H1 (cell line): ENCODE results near the gene GIGYF2. TPM values are rescaled to one million over a fixed set of nuclear protein-coding genes. Genes with fewer than 3 reads are reported as not detected.

Experiments used
- CTCF ChIA-PET: fragments of 300-600 bp; sonication (Branson Sonifier 250); formaldehyde crosslinking; loops from one replicate; lab custom pipeline; 2021; ENCODE audit not compliant: partially characterized antibody; lab: Charles Lee
- POLR2A ChIA-PET: fragments of 300-600 bp; sonication (Branson Sonifier 250); formaldehyde crosslinking; loops from one replicate; lab custom pipeline; 2021; ENCODE audit warnings: inconsistent platforms; ENCODE audit not compliant: partially characterized antibody; lab: Charles Lee
- DNase-seq, 2 experiments: peaks; one replicate each; pipeline versions ENCODE4 v3.0.0 to v3.0.0-alpha.2; 2010 to 2022; ENCODE audit warnings: low spot score in 2 of 2, low read depth in 1 of 2, mixed read lengths in 1 of 2
- FAIRE-seq: peaks from 2 replicates; lab custom pipeline; 2011; peaks lifted over from hg19 to GRCh38; lab: Jason Lieb, UNC
- H2AFZ ChIP-seq: 2 replicates; pipeline ENCODE4 v1.8.1; 2012; ENCODE audit warnings: low read length, inconsistent platforms
- H2AK5ac ChIP-seq: 2 replicates; pipeline ENCODE4 v1.6.1; 2013; ENCODE audit warnings: low read depth, low read length
- H2BK120ac ChIP-seq: replicated peaks from 2 replicates; pipeline ENCODE3; 2013; ENCODE audit warnings: low read depth, low read length, inconsistent platforms
- H2BK12ac ChIP-seq: 2 replicates; pipeline ENCODE4 v1.6.1; 2013; ENCODE audit warnings: low read depth, low read length
- H2BK15ac ChIP-seq: 2 replicates; pipeline ENCODE4 v1.6.1; 2013; ENCODE audit warnings: low read length
- H2BK20ac ChIP-seq: 2 replicates; pipeline ENCODE4 v1.6.1; 2013; ENCODE audit warnings: low read length
- H2BK5ac ChIP-seq: 2 replicates; pipeline ENCODE4 v1.6.1; 2013; ENCODE audit warnings: low read depth, low read length
- H3K14ac ChIP-seq: 2 replicates; pipeline ENCODE4 v1.6.1; 2013; ENCODE audit warnings: inconsistent platforms; ENCODE audit not compliant: insufficient read length
- H3K18ac ChIP-seq: 2 replicates; pipeline ENCODE4 v1.6.1; 2013; ENCODE audit warnings: low read length; ENCODE audit errors: extremely low read depth
- H3K23ac ChIP-seq: 2 replicates; pipeline ENCODE4 v1.6.1; 2013; ENCODE audit warnings: inconsistent platforms; ENCODE audit not compliant: insufficient read length
- H3K23me2 ChIP-seq: 2 replicates; pipeline ENCODE4 v1.6.1; 2013; ENCODE audit warnings: low read depth, low read length
- H3K27ac ChIP-seq: 2 replicates; pipeline ENCODE4 v1.6.1; 2011; ENCODE audit warnings: low read depth, low read length, inconsistent platforms
- H3K27me3 ChIP-seq, 4 experiments: replicated peaks in 1 of 4; 1 replicate in 1 of 4; 2 replicates in 3 of 4; pipeline versions ENCODE4 v1.6.1 to v1.8.1; 2011 to 2013; ENCODE audit warnings: low read length in 3 of 4, mild to moderate bottlenecking in 3 of 4, inconsistent platforms in 2 of 4, mixed read lengths in 2 of 4, moderate library complexity in 1 of 4; ENCODE audit not compliant: control insufficient read depth in 3 of 4, insufficient read depth in 3 of 4; ENCODE audit errors: extremely low read depth in 1 of 4
- H3K36me3 ChIP-seq, 4 experiments: 2 replicates each; pipeline versions ENCODE4 v1.6.1 to v1.8.1; 2011 to 2013; ENCODE audit warnings: mild to moderate bottlenecking in 4 of 4, low read length in 3 of 4, moderate library complexity in 2 of 4, control low read depth in 1 of 4, inconsistent platforms in 1 of 4; ENCODE audit not compliant: insufficient read depth in 4 of 4, control insufficient read depth in 2 of 4
- H3K4ac ChIP-seq: replicated peaks from 2 replicates; pipeline ENCODE3; 2013; ENCODE audit warnings: low read length, low read depth, mixed read lengths, inconsistent platforms; ENCODE audit not compliant: insufficient read length
- H3K4me1 ChIP-seq, 4 experiments: replicated peaks in 1 of 4; 1 replicate in 1 of 4; 2 replicates in 3 of 4; pipeline versions ENCODE4 v1.6.1 to v1.8.1; 2011 to 2013; ENCODE audit warnings: low read length in 3 of 4, inconsistent platforms in 2 of 4, mixed read lengths in 1 of 4; ENCODE audit not compliant: insufficient read depth in 4 of 4, control insufficient read depth in 3 of 4
- H3K4me2 ChIP-seq, 2 experiments: 2 replicates each; pipeline versions ENCODE4 v1.6.1 to v1.8.1; 2011 to 2013; ENCODE audit warnings: low read depth in 2 of 2, low read length in 2 of 2, control low read depth in 1 of 2, inconsistent platforms in 1 of 2, mild to moderate bottlenecking in 1 of 2; ENCODE audit not compliant: insufficient read depth in 1 of 2
- H3K4me3 ChIP-seq, 4 experiments: fragments of 200-600, 300-600 bp in 1 of 4; sonication (generic), shearing (Covaris generic), sonication (Bioruptor Twin) in 1 of 4; 2 replicates each; pipeline versions ENCODE4 v1.5.1 to v1.8.1; 2011 to 2016; ENCODE audit warnings: low read length in 4 of 4, low read depth in 3 of 4, control low read depth in 2 of 4, inconsistent platforms in 2 of 4, mild to moderate bottlenecking in 2 of 4, mixed read lengths in 1 of 4, moderate library complexity in 1 of 4; ENCODE audit not compliant: insufficient read depth in 2 of 4; ENCODE audit errors: extremely low read depth in 1 of 4
- H3K56ac ChIP-seq: replicated peaks from 2 replicates; pipeline ENCODE3; 2013; ENCODE audit warnings: low read depth, mild to moderate bottlenecking, mixed read lengths, low read length, inconsistent platforms; ENCODE audit not compliant: insufficient read length
- H3K79me1 ChIP-seq: 2 replicates; pipeline ENCODE4 v1.6.1; 2013; ENCODE audit warnings: low read depth, low read length, control low read depth
- H3K79me2 ChIP-seq, 2 experiments: 2 replicates each; pipeline versions ENCODE4 v1.6.1 to v1.8.1; 2012 to 2013; ENCODE audit warnings: low read length in 2 of 2, mild to moderate bottlenecking in 2 of 2, inconsistent platforms in 1 of 2; ENCODE audit not compliant: insufficient read depth in 2 of 2, control insufficient read depth in 1 of 2
- H3K9ac ChIP-seq, 4 experiments: replicated peaks in 1 of 4; 1 replicate in 1 of 4; 2 replicates in 3 of 4; pipeline versions ENCODE4 v1.6.1 to v1.8.1; 2011 to 2013; ENCODE audit warnings: low read depth in 3 of 4, low read length in 3 of 4, control low read depth in 2 of 4, mild to moderate bottlenecking in 2 of 4, moderate library complexity in 2 of 4, inconsistent platforms in 1 of 4; ENCODE audit errors: extremely low read depth in 1 of 4
- H3K9me3 ChIP-seq, 2 experiments: 2 replicates each; pipeline versions ENCODE4 v1.6.1 to v1.8.1; 2012 to 2013; ENCODE audit warnings: mild to moderate bottlenecking in 2 of 2, moderate library complexity in 2 of 2, control low read depth in 1 of 2, inconsistent platforms in 1 of 2, low read depth in 1 of 2, low read length in 1 of 2, mixed read lengths in 1 of 2; ENCODE audit not compliant: insufficient read depth in 2 of 2
- H4K20me1 ChIP-seq, 2 experiments: replicated peaks in 1 of 2; 2 replicates each; pipeline versions ENCODE3 to v1.8.1; 2011 to 2013; ENCODE audit warnings: inconsistent platforms in 2 of 2, low read length in 2 of 2, mild to moderate bottlenecking in 1 of 2; ENCODE audit not compliant: insufficient read depth in 2 of 2, control insufficient read depth in 1 of 2
- H4K5ac ChIP-seq: 2 replicates; pipeline ENCODE4 v1.6.1; 2013; ENCODE audit warnings: low read length, low read depth, mixed read lengths, inconsistent platforms; ENCODE audit not compliant: insufficient read length
- H4K8ac ChIP-seq: 2 replicates; pipeline ENCODE4 v1.8.0; 2013; ENCODE audit warnings: mild to moderate bottlenecking, moderate library complexity, low read length, inconsistent platforms; ENCODE audit not compliant: insufficient read depth; ENCODE audit errors: extremely low read depth
- H4K91ac ChIP-seq: replicated peaks from 2 replicates; pipeline ENCODE3; 2013; ENCODE audit warnings: low read length, mixed read lengths, inconsistent platforms; ENCODE audit not compliant: insufficient read length
- RBBP5 ChIP-seq: IDR thresholded peaks from 2 replicates; pipeline ENCODE4 v1.7.1; 2012; ENCODE audit warnings: low read depth, mild to moderate bottlenecking, inconsistent platforms, low read length, moderate library complexity, borderline replicate concordance
- WGBS, 2 experiments: shearing (Covaris generic) in 1 of 2; methylation state at CpG; one replicate each; pipeline versions ENCODE4 v1.1.6 to v1.1.7; 2013 to 2015; ENCODE audit warnings: low lambda C conversion rate in 2 of 2, mixed read lengths in 2 of 2, inconsistent platforms in 1 of 2, low coverage in 1 of 2, missing lambda C conversion rate in 1 of 2; ENCODE audit not compliant: insufficient replicate concordance in 2 of 2, insufficient coverage in 1 of 2, insufficient read length in 1 of 2; ENCODE audit errors: extremely low coverage in 1 of 2, missing lambda C conversion rate in 1 of 2; 5-methylcytosine and 5-hydroxymethylcytosine counted together
- polyA plus RNA-seq, 7 experiments: library from polyadenylated mRNA; depleted of rRNA in 3 of 7; stranded (reverse) in 5 of 7; unstranded in 2 of 7; fragments of >200 nt in 5 of 7; fragments of 200-250 nt in 2 of 7; gene quantifications; 1 replicate in 5 of 7; 2 replicates in 1 of 7; 4 replicates in 1 of 7; pipeline versions ENCODE4 v1.2.1 to v1.2.3, GENCODE V29; 2011 to 2013; ENCODE audit warnings: missing spikeins in 2 of 7, mixed read lengths in 2 of 7
- total RNA-seq: library from RNA; stranded (reverse); fragmentation: NEBNext Ultra II Directional; extraction: Animal tissue kit (Norgen Biotek cat#: 25700); gene quantifications from 2 replicates; pipeline ENCODE4 v1.2.1, GENCODE V29; 2021

GIGYF2 gene
- total and polyA plus RNA-seq, 2 of the 8 experiments (the other 6 are each of a cell fraction or from before 2014, with no cell fraction given): 22.3 to 62.0 TPM

DNA sequence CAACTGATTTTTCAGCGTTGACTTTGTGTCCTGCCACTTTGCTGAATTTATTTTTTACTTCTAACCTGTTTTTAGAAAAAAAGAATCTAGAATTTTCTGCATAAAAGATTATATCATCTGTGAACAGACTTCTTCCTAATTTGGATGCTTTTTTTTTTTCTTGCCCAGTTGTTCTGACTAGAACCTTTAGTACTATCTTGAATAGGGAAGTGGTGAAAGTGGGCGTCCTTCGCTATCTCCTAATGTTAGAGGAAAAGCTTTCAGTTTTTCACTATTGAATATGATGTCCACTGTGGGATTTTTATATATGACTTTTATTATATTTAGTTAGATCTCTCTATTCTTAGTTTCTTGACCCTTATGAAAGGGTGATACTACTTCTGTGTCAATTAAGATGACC is 105.0 kb downstream of the GIGYF2 start:
- Histone ChIP-seq H3K27me3 (no peaks in the 10 kb centered on the region), H3K23me2 (no peaks in the 10 kb centered on the region), H2AK5ac (no peak overlapping the region), H3K9ac (no peak overlapping the region), H3K56ac (no peak overlapping the region), H3K4me2 (no peak overlapping the region), H2BK120ac (no peak overlapping the region), H4K91ac (no peak overlapping the region), H3K36me3 (peaks cover 3 to 13% (median 7%) of the 10 kb centered on the region in 4 experiments; a peak in 6 of 8 replicates), H3K79me1 (no peaks in the 10 kb centered on the region), H3K4me3 (no peak overlapping the region), H3K18ac (no peak overlapping the region), H4K20me1 (no peaks in the 10 kb centered on the region), H2BK20ac (no peak overlapping the region), H2BK15ac (no peak overlapping the region), H4K5ac (no peak overlapping the region), H2AFZ (no peak overlapping the region), H3K4me1 (peaks cover 0 to 5% (median 0%) of the 10 kb centered on the region in 4 experiments; a peak in 1 of 7 replicates), H3K27ac (no peak overlapping the region), H4K8ac (no peak overlapping the region), H2BK5ac (no peak overlapping the region), H3K4ac (no peak overlapping the region), H3K23ac (no peak overlapping the region), H3K79me2 (peaks cover 0 to 2% of the 10 kb centered on the region in 2 experiments; a peak in 1 of 4 replicates), H3K9me3 (no peaks in the 10 kb centered on the region), H2BK12ac (no peak overlapping the region), H3K14ac (no peak overlapping the region)
- DNase-seq (no peak), FAIRE-seq (no peak)
- POLR2A ChIA-PET: no interaction called here
- CTCF ChIA-PET: no interaction called here
- TF ChIP-seq RBBP5: no peak
- 81% methylated on average over 3 of the region's 3 CpGs; no CpG with 5 or more reads in 1 of the 2 experiments for WGBS, 2 experiments
